AG08396 (cell line): ENCODE results near the gene ZNF683.
"Not testable (repeated sequence)": the region's sequence is repeated elsewhere in the genome, so short reads cannot be mapped to it uniquely, and the experiment has no call there.

Experiments
- DNase-seq: peaks from one replicate; pipeline ENCODE4 v3.0.0; 2012; ENCODE audit warnings: low spot score, mixed read lengths

Gene ZNF683

DNA sequence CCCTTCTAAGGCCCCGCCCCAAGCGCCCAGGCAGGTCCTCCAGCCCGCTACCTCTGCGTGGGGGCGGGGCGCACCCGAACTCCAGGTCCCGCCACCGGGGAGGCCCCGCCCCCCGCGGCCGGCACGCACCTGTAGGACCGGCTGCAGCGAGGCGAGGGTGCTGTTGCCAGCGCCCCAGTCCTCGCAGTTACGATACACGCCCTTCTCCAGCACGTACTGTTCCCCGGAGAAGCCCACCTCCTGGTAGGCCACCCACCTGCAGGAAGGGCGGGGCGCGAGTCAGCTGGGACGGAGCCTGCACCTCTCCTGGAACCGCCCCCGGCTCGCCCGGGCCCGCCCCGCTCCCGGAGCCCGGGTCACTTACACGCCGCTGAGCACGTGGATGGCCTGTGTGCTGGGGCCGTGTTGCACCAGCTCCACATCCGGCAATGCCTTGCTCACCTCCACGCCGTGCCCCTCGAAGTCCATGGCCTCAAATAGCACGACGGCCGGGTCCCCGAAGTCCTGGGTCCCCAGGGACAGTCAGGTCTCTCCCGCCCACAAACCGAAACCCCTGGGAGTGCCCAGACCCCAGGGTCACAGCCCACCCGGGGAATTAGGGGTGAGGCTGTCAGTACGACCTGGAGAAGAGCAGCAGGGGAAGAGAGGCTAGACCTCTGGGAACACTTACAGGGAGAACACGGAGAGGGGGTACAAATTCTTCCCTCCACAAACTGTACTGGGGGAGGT lies 35.9 kb downstream of the ZNF683 start:
- peak; percentile 49 for DNase-seq

- no peak for DNase-seq
Observed at GRCh38 chr1:26335774-26336476, 36.6 kb downstream of the ZNF683 start.

GRCh38 chr1:26333312-26333711 lies 39.2 kb downstream of the ZNF683 start:
- not testable (repeated sequence) for DNase-seq

DNA sequence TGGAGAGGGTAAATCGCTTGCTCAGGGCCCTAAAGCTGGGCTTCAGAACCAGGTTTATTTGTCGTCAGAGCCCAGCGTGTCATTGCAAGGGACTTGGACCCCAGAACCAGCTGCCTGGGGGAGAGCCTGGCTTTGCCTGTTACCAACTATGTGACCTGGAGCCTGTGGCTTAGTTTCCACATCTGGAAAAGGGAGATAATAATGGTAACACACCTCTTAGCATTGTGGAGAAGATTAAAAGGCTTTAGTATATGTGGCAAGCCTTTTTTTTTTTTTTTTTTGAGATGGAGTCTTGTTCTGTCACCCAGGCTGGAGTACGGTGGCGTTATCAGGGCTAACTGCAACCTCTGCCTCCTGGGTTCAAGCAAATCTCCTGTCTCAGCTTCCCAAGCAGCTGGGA lies 42.3 kb downstream of the ZNF683 start:
- DNase-seq: no peak

- not testable (repeated sequence) for DNase-seq
Observed at GRCh38 chr1:26329380-26329779, 43.2 kb downstream of the ZNF683 start.

DNA sequence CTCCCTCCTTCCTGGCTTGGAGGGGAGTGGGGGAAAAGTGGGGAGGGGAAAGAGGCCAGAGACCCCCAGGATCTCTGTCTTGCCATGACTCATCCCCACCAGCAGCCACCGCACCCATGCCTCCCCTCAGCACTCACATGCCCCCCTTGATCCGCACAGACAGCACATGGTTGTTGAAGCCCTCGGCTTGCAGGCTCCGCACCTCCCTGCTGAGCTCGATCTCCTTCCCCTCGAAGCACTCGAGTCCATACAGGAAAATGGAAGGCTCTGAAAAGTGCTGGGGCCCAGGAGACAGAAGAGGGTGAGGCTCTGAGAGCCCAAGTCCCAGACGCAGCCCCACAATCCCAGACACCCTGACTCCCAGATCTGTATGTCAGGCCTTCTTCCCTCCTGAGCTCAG lies 44.0 kb downstream of the ZNF683 start:
- DNase-seq: no peak

GRCh38 chr1:26327956-26328362 lies 44.6 kb downstream of the ZNF683 start:
- no peak for DNase-seq

- DNase-seq: no peak
Observed at GRCh38 chr1:26324550-26324949, 48.0 kb downstream of the ZNF683 start.

GRCh38 chr1:26323382-26323781 lies 49.2 kb downstream of the ZNF683 start:
- DNase-seq: no peak

- DNase-seq: no peak
Observed at GRCh38 chr1:26322042-26322331, 50.6 kb downstream of the ZNF683 start.

DNA sequence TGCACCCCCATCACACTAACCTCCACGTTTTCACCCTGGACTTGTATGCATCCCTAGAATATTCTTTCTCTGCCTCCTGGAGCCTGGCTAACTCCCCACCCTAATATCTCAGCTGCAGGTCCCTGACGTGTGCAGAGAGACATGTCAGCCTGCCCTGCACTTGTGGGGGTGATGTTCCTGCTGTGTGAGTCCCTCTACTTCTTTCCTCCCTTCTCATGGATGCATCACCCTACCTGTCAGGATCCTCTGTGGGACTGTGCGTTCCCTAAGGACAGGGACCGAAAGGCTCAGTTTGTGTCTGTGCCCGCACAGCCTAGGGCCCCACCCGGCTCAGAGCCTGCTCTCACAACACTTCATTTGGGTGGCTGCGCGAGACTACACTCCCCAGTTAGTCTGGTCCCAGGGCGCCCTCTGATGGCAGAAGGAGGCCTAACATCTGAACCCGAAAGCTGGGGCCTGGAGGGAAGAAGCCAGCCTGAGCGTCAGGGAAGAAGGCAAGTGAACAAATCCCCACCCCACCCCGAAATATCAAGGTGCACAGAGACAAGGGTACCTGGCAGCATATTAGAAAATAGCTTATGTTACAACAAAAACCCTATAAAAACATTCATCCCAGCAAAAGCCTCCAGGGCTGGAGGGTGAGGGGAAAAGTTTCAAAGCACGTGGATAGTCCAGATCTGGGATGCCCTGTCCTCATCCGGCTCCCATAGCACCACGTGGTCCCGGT lies 51.1 kb downstream of the ZNF683 start:
- DNase-seq: peak; percentile 90

- DNase-seq: no peak
Observed at GRCh38 chr1:26320896-26321295, 51.7 kb downstream of the ZNF683 start.

GRCh38 chr1:26318338-26319064 lies 54.0 kb downstream of the ZNF683 start:
- no peak for DNase-seq

DNA sequence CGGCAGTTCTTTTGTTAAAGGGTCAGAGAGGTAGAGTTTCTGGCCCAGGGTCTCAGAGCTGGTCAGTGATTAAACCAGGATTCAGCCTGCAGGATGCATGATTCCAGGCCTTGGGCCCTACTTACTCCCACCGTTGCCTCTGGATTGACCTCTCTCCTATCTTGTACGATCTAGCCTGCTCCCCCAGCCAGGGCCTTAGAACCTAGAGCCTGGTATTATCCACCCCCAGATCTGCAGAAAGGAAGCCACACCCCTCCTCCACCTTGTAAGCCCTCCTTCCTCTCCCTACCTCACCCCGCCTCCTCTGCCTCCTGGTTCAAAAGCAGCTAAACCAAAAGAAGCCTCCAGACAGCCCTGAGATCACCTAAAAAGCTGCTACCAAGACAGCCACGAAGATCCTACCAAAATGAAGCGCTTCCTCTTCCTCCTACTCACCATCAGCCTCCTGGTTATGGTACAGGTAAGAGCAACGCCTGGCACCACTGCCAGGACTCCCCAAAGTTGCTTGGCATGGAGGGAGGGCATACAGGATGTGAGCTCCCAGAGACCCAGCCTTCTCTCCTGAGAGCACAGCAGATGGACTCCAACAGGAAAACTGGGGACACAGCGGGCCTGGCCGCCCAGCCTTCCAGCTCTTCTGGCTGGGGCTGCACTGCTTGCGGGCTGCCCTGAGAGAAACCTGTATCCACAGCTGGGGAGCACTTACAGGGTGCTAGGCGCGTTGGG lies 54.8 kb downstream of the ZNF683 start, which contains the start of gene CD52:
CD52 (plus strand) TSS at position 347 of the 726 bp plus-strand sequence; CDS start at position 407, 60 bp downstream.
- no peak for DNase-seq

DNA sequence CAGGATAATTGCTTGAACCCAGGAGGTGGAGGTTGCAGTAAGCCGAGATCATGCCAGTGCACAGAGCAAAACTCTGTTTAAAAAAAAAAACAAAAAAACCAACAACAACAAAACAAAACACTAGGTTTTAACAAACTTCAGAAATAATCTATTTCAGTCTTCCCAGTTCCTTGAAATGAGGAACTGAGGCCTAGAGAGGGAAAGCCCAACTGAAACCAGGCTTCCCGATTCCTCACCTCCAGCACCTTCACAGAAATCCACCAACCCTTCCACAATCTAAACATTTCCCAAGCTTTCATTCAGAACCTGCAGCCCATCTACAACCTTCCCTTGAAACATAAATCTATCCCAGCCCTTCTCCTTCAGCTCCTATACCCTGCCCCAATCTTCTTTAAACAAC lies 55.4 kb downstream of the ZNF683 start:
- DNase-seq: no peak

DNA sequence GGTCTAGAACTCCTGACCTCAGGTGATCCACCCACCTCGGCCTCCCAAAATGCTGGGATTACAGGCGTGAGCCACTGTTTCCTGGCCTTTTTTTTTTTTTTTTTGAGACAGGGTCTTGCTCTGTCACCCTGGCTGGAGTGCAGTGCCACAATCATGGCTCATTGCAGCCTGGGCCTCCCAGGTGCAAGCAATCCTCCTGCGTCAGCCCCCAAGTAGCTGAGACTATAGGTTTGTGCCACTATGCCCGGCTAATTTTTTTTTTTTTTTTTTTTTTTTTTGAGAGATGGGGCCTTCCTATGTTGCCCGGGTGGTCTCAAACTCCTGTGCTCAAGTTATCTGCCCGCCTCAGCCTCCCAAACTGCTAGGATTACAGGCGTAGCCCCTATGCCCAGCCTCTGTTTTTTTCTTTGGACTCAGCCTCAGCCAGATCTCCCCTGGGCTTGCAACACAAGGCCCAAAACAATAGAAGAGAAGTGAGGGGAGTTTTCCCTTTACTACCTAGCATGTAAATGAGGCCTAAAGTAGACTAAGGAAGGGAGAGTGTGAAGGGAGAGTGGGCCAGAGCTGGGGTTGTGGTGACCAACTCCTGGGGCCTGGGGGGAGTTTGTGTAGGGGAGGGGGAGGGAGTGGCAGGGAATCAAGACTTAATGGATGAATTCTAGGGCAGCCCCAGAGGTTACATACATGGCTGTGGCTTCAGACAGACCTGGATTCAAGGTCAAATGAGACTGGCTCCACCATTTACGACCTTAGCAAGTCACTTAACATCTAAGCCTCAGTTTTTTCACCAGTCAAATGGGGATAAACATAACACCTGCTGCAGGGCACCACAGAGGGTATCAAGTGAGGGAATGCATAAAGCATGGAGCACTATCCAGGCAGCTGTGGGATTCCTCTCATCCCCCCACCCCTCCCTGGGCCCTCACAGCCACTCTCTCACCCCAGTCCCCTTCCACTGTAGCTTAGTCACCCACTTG lies 56.4 kb downstream of the ZNF683 start:
- DNase-seq: no peak

GRCh38 chr1:26314501-26314900 lies 58.0 kb downstream of the ZNF683 start:
- DNase-seq: no peak
